WI38 (cell line): Measurements from ENCODE around the gene ST6GALNAC3.
"Not testable (repeated sequence)": the region's sequence is repeated elsewhere in the genome, so short reads cannot be mapped to it uniquely, and the experiment has no call there.

ENCODE experiments used
- H3K4me3 ChIP-seq: 2 replicates; pipeline ENCODE4 v1.5.1; 2011; ENCODE audit warnings: low read depth, mild to moderate bottlenecking, control low read depth, low read length
- CTCF ChIP-seq: IDR thresholded peaks from 2 replicates; pipeline ENCODE4 v1.5.1; 2012; ENCODE audit warnings: low read depth, mild to moderate bottlenecking, control low read depth, low read length

The ST6GALNAC3 gene

GRCh38 chr1:76093522-76094312, 19.2 kb downstream of the ST6GALNAC3 start:
- no peak for TF ChIP-seq CTCF
- no peak overlapping the region for H3K4me3 ChIP-seq

- no peak for TF ChIP-seq CTCF
- H3K4me3 ChIP-seq: no peak overlapping the region
Measured at GRCh38 chr1:76095802-76096201, 21.3 kb downstream of the ST6GALNAC3 start.

GRCh38 chr1:76097064-76097463, 22.5 kb downstream of the ST6GALNAC3 start:
- not testable (repeated sequence) for H3K4me3 ChIP-seq

- no peak overlapping the region for H3K4me3 ChIP-seq
- no peak for TF ChIP-seq CTCF
Measured at GRCh38 chr1:76098845-76099244, 24.3 kb downstream of the ST6GALNAC3 start.

GRCh38 chr1:76101548-76101947, 27.0 kb downstream of the ST6GALNAC3 start:
- no peak for TF ChIP-seq CTCF
- no peak overlapping the region for H3K4me3 ChIP-seq

GRCh38 chr1:76102046-76102445, 27.5 kb downstream of the ST6GALNAC3 start:
- no peak for TF ChIP-seq CTCF
- H3K4me3 ChIP-seq: no peak overlapping the region

GRCh38 chr1:76103034-76103433, 28.5 kb downstream of the ST6GALNAC3 start:
- H3K4me3 ChIP-seq: no peak overlapping the region
- no peak for TF ChIP-seq CTCF

- no peak overlapping the region for H3K4me3 ChIP-seq
- no peak for TF ChIP-seq CTCF
Measured at GRCh38 chr1:76105372-76105771, 30.8 kb downstream of the ST6GALNAC3 start.
